ENCODE measurements around the gene MAP1LC3B.

The MAP1LC3B gene
- total RNA-seq: 49.6 to 68.9 reads per million in 2 experiments

- DNase-seq (ENCODE audit: low read depth): peak; percentile 94
These were observed at the start of gene MAP1LC3B for GRCh38 chr16:87391950-87392820. Gene MAP1LC3B, plus strand, starts transcription at chr16:87392336. Its CDS starts 92 bp downstream, at chr16:87392428.

GRCh38 chr16:87342504-87342903, 49.6 kb upstream of the MAP1LC3B start:
- no peak for DNase-seq (ENCODE audit: low read depth)

GRCh38 chr16:87342978-87343752, 49.0 kb upstream of the MAP1LC3B start:
- DNase-seq (ENCODE audit: low read depth): no peak

- DNase-seq (ENCODE audit: low read depth): no peak
These were observed 48.4 kb upstream of the MAP1LC3B start for GRCh38 chr16:87343753-87344050.

- no peak for DNase-seq (ENCODE audit: low read depth)
These were observed 47.8 kb upstream of the MAP1LC3B start for GRCh38 chr16:87344165-87344930.

GRCh38 chr16:87344931-87345631, 47.1 kb upstream of the MAP1LC3B start:
- peak; percentile 40 for DNase-seq (ENCODE audit: low read depth)

- DNase-seq (ENCODE audit: low read depth): no peak
These were observed 46.3 kb upstream of the MAP1LC3B start for GRCh38 chr16:87345726-87346424.

GRCh38 chr16:87346517-87347060, 45.5 kb upstream of the MAP1LC3B start:
- DNase-seq (ENCODE audit: low read depth): no peak

GRCh38 chr16:87347932-87348615, 44.1 kb upstream of the MAP1LC3B start:
- no peak for DNase-seq (ENCODE audit: low read depth)

- DNase-seq (ENCODE audit: low read depth): no peak
These were observed 43.4 kb upstream of the MAP1LC3B start for GRCh38 chr16:87348616-87349157.

GRCh38 chr16:87350031-87350430, 42.1 kb upstream of the MAP1LC3B start:
- no peak for DNase-seq (ENCODE audit: low read depth)

GRCh38 chr16:87350681-87351319, 41.3 kb upstream of the MAP1LC3B start:
- DNase-seq (ENCODE audit: low read depth): no peak

- DNase-seq (ENCODE audit: low read depth): no peak
These were observed 40.8 kb upstream of the MAP1LC3B start for GRCh38 chr16:87351320-87351698.

GRCh38 chr16:87352818-87353217, 39.3 kb upstream of the MAP1LC3B start:
- DNase-seq (ENCODE audit: low read depth): no peak

- no peak for DNase-seq (ENCODE audit: low read depth)
These were observed 38.5 kb upstream of the MAP1LC3B start for GRCh38 chr16:87353613-87354012.

- no peak for DNase-seq (ENCODE audit: low read depth)
These were observed 35.7 kb upstream of the MAP1LC3B start for GRCh38 chr16:87356491-87356853.

- DNase-seq (ENCODE audit: low read depth): no peak
These were observed 33.9 kb upstream of the MAP1LC3B start for GRCh38 chr16:87358250-87358649.

- DNase-seq (ENCODE audit: low read depth): no peak
These were observed 33.4 kb upstream of the MAP1LC3B start for GRCh38 chr16:87358696-87359095.

GRCh38 chr16:87359121-87359520, 33.0 kb upstream of the MAP1LC3B start:
- DNase-seq (ENCODE audit: low read depth): no peak

Data from T follicular helper cell (primary cell).